OCI-LY7 (cell line): Measurements from ENCODE around the gene NSMCE4A.

Experiments used
- CTCF ChIP-seq: fragments of 200-600 bp; sonication (generic); conservative IDR thresholded peaks from 2 replicates; pipeline ENCODE4 v1.5.1; 2014; ENCODE audit warnings: mild to moderate bottlenecking, antibody characterized with exemption, low read length, moderate library complexity, mixed read lengths
- EZH2phosphoT487 ChIP-seq: fragments of 200-600 bp; sonication (generic); IDR thresholded peaks from 2 replicates; pipeline ENCODE4 v1.6.1; 2018; ENCODE audit warnings: low read depth, borderline replicate concordance, mild to moderate bottlenecking, mixed run types, antibody characterized with exemption, low read length, moderate library complexity, mixed read lengths

GRCh38 chr10:121949451-121949850 is 25.6 kb downstream of the NSMCE4A start:
- no peak for TF ChIP-seq CTCF
- no peak for TF ChIP-seq EZH2phosphoT487
